ENCODE measurements around the gene PNPLA3. TPM values are rescaled to one million over a fixed set of nuclear protein-coding genes. Genes with fewer than 3 reads are reported as not detected.

Gene PNPLA3
- total RNA-seq, 1 experiment from 2014 or later = 7.3 TPM

GRCh38 chr22:43951966-43952365 is 28.4 kb downstream of the PNPLA3 start:
- Histone ChIP-seq H3K4me3 (replicated peaks in 1 of 2; ENCODE audit: low read depth in 1 of 2, low read length in 2 of 2) (no peak overlapping the region), H2AFZ (ENCODE audit: low read depth, low read length, poor library complexity, severe bottlenecking) (no peak overlapping the region), H3K27me3 (ENCODE audit: insufficient read depth, low read length) (no peaks in the 10 kb centered on the region), H3K4me2 (ENCODE audit: low read length) (no peak overlapping the region), H3K79me2 (ENCODE audit: insufficient read depth, low read length) (peaks cover 28% of the 10 kb centered on the region), H3K36me3 (ENCODE audit: control insufficient read depth in 1 of 2, insufficient read depth in 2 of 2, low read length in 2 of 2) (no peaks in the 10 kb centered on the region), H3K27ac (ENCODE audit: low read depth, low read length) (no peak overlapping the region), H3K4me1 (ENCODE audit: control insufficient read depth in 1 of 2, insufficient read depth in 2 of 2, low read length in 2 of 2) (peaks cover 8 to 17% of the 10 kb centered on the region in 2 experiments; a peak in 3 of 4 replicates), H3K9me3 (ENCODE audit: control insufficient read depth in 1 of 2, insufficient read depth in 1 of 2, low read depth in 1 of 2, low read length in 2 of 2) (no peaks in the 10 kb centered on the region), H4K20me1 (ENCODE audit: insufficient read depth) (no peaks in the 10 kb centered on the region), H3K9ac (ENCODE audit: low read length) (no peak overlapping the region), H3K9me2 (ENCODE audit: insufficient read depth) (no peaks in the 10 kb centered on the region)
- no TSS peak for BruUV-seq (replicated peaks)
- ChIA-PET CTCF (interaction anchor here (1.3 kb wide), 1 partner anchor 69 kb away, joined by 4 read pairs; no protein-coding TSS in a partner anchor), POLR2A (interaction anchor here (1.0 kb wide), 1 partner anchor 30 kb away, joined by 3 read pairs; no protein-coding TSS in a partner anchor), RAD21 (ENCODE audit: low non-redundant PET in 1 of 2, low total read pairs in 2 of 2, uncharacterized antibody in 2 of 2, unreplicated experiment in 2 of 2) (no interaction called here)
- ATAC-seq (no peak), DNase-seq (ENCODE audit: low read depth, low spot score) (no peak)
- intact Hi-C loops (cut with micrococcal nuclease) = no loop called here
- TF ChIP-seq REST (IDR thresholded peaks at IDR 0.05; ENCODE audit: low read depth) (no peak), POLR2AphosphoS5 (IDR thresholded peaks at IDR 0.05; ENCODE audit: low read depth, low read length) (no peak), SP1 (IDR thresholded peaks at IDR 0.05; ENCODE audit: low read depth) (no peak), ZFX (IDR thresholded peaks at IDR 0.05) (no peak), YY1 (IDR thresholded peaks at IDR 0.05; ENCODE audit: extremely low read depth, insufficient replicate concordance, low read depth, low read length) (no peak), EZH2phosphoT487 (IDR thresholded peaks at IDR 0.05; ENCODE audit: borderline replicate concordance) (no peak), MAX (IDR thresholded peaks at IDR 0.05) (no peak), ZBTB33 (IDR thresholded peaks at IDR 0.05; ENCODE audit: extremely low read depth, insufficient replicate concordance, low read length) (no peak), SIN3A (IDR thresholded peaks at IDR 0.05; ENCODE audit: low read depth) (no peak), FOSL1 (IDR thresholded peaks at IDR 0.05; ENCODE audit: low read depth) (no peak)

Measured in HCT116 (cell line).